ENCODE results near the gene TBC1D32.
"Not testable (repeated sequence)": the region's sequence is repeated elsewhere in the genome, so short reads cannot be mapped to it uniquely, and the experiment has no call there.

TBC1D32 gene

GRCh38 chr6:121319112-121319553 lies 15.1 kb downstream of the TBC1D32 start:
- no peak for DNase-seq

GRCh38 chr6:121314381-121315112 lies 19.7 kb downstream of the TBC1D32 start:
- DNase-seq, result no peak

- not testable (repeated sequence) for DNase-seq
Measured at GRCh38 chr6:121311814-121312213, 22.5 kb downstream of the TBC1D32 start.

- DNase-seq, result no peak
Measured at GRCh38 chr6:121310495-121310894, 23.8 kb downstream of the TBC1D32 start.

GRCh38 chr6:121309768-121310469 lies 24.4 kb downstream of the TBC1D32 start:
- DNase-seq, result no peak

- no peak for DNase-seq
Measured at GRCh38 chr6:121305957-121306607, 28.2 kb downstream of the TBC1D32 start.

GRCh38 chr6:121302882-121303281 lies 31.4 kb downstream of the TBC1D32 start:
- no peak for DNase-seq

DNA sequence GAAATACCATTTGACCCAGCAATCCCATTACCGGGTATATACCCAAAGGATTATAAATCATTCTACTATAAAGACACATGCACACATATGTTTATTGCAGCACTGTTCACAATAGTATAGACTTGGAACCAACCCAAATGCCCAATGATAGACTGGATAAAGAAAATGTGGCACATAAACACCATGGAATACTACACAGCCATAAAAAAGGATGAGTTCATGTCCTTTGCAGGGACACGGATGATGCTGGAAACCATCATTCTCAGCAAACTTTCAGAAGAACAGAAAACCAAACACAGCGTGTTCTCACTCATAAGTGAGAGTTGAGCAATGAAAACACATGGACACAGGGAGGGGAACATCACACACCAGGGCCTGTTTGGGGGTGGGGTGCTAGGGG lies 33.1 kb downstream of the TBC1D32 start:
- DNase-seq, result not testable (repeated sequence)

- DNase-seq, result no peak
Measured at GRCh38 chr6:121297694-121298093, 36.6 kb downstream of the TBC1D32 start.

DNA sequence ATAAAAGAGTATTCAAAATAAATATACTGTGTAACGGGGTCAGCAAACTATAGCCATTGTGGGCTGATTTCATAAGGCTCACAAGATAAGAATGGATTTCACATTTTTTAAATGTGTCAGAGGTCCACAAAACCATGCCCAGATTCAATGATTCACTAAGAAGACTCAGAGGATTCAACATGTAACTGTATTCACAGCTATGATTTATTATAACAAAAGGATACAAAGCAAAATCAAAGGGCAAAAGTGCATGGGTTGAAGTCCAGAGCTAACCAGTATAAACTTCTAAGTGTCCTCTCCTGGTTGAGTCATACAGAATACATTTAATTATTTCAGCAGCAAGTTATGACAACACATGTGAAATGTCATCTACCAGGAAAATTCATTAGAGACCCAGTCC lies 49.2 kb downstream of the TBC1D32 start:
- DNase-seq, result no peak

GRCh38 chr6:121274666-121275295 lies 59.5 kb downstream of the TBC1D32 start:
- DNase-seq, result no peak

DNA sequence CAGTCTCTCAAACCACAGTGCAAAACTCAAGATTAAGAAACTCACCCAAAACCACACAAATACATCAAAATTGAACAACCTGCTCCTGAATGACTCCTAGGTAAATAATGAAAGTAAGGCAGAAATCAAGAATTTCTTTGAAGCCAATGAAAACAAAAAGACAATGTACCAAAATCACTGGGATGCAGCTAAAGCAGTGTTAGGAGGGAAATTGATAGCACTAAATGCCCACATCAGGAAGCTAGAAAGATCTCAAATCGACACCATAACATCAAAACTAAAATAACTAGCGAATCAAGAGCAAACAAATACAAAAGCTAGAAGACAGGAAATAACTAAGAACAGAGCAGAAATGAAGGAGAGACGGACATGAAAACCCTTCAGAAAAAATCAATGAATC lies 70.5 kb downstream of the TBC1D32 start:
- DNase-seq, result no peak

DNA sequence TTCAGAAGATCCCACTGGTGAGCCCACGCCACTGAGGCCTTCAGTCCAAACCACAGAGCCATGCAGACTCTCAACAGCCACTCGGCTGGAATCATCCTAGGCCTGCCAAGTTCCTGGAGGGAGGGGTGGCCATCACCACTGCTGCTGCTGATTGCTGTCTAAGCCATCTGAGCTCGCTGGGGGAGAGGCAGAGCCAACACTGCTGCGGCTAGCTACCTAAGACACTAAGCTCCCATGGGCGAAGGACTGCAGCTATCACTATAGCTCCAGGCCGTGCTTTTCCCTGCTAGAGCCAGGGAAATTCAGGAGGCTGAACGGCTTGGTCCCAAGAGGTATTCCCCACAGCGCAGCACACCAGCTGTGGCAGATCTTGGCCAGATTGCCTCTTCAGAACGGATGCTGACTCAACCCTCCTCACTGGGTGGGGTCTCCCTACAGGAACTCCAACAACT lies 73.6 kb downstream of the TBC1D32 start:
- no peak for DNase-seq

- no peak for DNase-seq
Measured at GRCh38 chr6:121247386-121247785, 86.9 kb downstream of the TBC1D32 start.

GRCh38 chr6:121242386-121242785 lies 91.9 kb downstream of the TBC1D32 start:
- DNase-seq, result no peak

DNA sequence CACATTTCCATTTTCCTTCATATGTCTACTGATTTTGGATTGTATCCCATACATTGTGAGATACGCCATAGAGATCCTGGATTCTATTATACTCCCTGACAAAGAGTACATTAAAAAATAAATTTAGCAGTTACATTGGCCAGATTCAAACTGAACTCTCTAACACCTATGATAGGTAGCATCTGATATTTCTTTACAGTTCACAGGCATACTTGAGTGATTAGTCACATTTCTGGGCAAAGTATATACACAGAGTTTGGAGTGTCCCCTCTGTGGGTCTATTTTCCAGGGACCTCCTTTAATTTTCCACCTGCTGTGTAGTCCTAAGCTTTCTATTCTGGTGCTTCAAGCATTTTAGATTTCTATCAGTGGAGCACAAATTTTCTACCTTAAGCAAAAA lies 96.4 kb downstream of the TBC1D32 start:
- no peak for DNase-seq

DNA sequence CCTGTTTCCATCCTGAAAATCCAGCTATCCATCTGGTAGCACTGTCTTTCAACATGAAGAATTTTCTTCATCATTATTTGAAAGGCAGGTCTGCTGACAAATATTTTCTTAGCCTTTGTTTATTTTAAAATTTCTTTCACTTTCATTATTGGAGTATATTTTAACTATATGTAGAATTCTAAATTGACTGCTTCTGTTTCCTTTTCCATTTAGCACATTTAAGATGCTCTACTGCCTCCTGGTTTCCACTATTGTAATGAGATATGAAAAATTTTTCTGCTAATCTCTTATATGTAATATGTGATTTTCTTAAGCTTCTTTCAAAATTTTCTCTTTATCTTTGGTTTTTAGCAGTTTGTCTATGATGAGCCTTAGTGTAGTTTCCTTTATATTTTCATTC lies 97.3 kb downstream of the TBC1D32 start:
- no peak for DNase-seq

- DNase-seq, result no peak
Measured at GRCh38 chr6:121235386-121235785, 98.9 kb downstream of the TBC1D32 start.

- DNase-seq, result no peak
Measured at GRCh38 chr6:121223930-121224329, 110.3 kb downstream of the TBC1D32 start.

DNA sequence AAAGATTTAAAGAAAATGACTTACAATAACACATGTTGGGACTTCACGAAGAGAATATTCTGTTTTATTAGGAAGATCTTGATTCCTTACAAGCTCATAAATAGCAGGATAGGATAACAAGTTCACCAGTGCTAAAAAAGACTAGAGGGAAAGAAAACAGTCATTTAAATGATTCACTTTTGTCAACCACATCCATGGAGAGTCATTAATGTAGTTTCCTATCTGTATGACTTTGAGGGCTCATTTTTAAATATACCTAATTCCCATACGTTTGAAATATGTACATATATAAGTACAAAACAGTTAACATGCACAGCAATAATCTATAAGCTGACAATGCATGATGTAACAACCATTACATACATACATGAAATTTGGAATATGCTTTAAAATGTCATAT lies 111.1 kb downstream of the TBC1D32 start:
- DNase-seq, result no peak

DNA sequence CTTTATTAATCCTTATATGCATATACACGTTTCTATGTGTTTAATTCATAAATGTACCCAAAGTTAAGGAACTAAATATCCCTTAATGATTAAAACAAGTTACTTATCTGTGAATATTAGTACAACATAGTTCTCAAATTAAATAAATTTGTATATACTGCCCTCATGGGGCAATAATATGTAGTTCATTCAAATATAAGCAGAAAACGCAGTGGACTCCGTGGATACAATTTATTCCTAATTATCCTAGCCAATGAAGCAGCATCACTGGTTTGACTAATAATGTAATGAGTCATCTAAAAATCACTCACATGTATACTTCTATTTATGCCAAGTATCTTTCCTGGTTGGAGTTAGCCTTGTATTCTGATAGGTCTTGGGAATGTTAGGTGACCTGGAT lies 111.6 kb downstream of the TBC1D32 start:
- no peak for DNase-seq

- no peak for DNase-seq
Measured at GRCh38 chr6:121216928-121217327, 117.4 kb downstream of the TBC1D32 start.

GRCh38 chr6:121213341-121213740 lies 120.9 kb downstream of the TBC1D32 start:
- not testable (repeated sequence) for DNase-seq
